Choroid plexus epithelial cell (primary cell): ENCODE results near the gene C9.
"Not testable (repeated sequence)": the region's sequence is repeated elsewhere in the genome, so short reads cannot be mapped to it uniquely, and the experiment has no call there.

Source experiments
- DNase-seq: peaks from one replicate; pipeline ENCODE4 v3.0.0-alpha.2; 2010; ENCODE audit warnings: low read depth
- H3K4me3 ChIP-seq: 2 replicates; pipeline ENCODE4 v1.5.1; 2011; ENCODE audit warnings: low read depth, mild to moderate bottlenecking, control low read depth, low read length, moderate library complexity
- CTCF ChIP-seq: conservative IDR thresholded peaks from 2 replicates; pipeline ENCODE4 v1.5.1; 2011; ENCODE audit warnings: low read depth, mild to moderate bottlenecking, control low read depth, inconsistent platforms, low read length, moderate library complexity

The C9 gene

DNA sequence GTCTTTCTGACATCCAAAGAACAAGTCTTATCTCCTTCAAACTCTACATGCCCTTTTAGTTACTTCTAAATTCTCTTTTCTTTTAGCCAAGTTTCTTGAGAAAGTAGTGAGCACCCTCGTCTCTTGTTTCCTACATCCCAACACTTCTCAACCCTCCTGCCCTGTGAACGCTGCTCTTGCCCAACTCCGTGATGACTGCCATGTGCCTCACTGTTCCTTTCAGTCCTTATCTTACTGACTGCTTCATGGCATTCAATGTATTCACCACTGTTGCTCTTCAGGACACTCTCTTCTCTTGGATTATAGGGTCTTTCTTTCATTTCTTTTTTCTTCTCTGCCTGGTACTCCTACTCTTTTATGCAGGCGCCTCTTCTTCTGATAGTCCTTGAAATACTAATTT lies 14.8 kb downstream of the C9 start:
- no peak for DNase-seq
- no peak for TF ChIP-seq CTCF
- no peak overlapping the region for H3K4me3 ChIP-seq

DNA sequence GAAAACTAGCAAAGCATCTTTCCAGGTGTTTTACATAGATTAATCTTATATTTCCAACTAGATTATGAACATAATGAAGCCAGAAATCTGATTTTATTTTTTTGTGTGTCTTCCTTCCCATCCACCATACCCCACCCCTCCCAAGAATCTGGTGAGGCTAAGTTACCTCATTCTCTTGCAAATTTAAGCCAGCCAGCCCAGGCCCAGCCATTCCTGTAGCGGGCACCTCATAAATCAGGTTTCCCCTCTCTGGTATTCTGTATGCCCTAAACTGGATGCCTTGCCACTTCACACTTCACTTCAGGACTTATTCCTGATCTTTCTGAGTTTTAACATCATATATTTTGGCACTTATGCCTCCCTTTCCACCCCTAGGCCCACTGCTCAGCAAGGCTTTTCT lies 21.8 kb downstream of the C9 start:
- no peak overlapping the region for H3K4me3 ChIP-seq
- no peak for TF ChIP-seq CTCF
- no peak for DNase-seq

DNA sequence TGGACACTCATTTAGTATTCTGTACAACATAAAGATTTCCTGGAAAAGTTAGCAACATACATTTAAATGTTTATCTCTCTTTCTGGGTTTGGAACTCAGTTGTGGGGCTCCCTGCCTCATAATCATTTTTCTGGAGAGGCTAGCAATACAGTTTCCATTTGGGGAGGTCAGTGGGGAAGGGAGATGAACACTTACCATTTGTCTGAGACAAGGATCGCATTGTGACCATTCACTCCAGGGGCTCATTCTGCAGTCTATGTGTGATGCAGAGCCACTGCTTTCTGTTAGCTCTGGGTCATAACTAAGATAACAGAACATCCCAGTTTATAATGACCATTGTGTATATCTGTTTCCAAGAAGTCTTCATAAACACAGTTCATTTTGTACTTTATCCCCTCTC lies 22.4 kb downstream of the C9 start:
- no peak for TF ChIP-seq CTCF
- no peak overlapping the region for H3K4me3 ChIP-seq
- DNase-seq, result no peak

DNA sequence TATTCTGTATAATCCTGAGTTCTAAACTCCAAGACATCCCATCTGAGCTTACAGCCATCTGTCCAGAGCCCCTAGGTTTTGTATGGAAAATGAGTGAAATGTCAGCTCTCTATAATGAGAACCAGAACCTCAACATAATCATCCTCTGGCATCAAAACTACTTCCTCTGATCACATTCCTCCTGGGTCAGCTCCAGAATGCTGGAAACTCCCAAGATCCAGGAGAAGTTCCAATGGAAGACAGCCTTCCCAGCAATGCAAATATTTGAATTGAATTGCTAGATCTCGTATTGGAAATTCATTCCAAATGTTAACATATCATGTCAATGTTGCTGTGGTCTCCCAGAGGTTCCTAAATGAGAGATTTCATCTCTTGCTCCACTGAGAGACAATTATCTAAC lies 23.8 kb downstream of the C9 start:
- H3K4me3 ChIP-seq, result no peak overlapping the region
- no peak for TF ChIP-seq CTCF
- no peak for DNase-seq

DNA sequence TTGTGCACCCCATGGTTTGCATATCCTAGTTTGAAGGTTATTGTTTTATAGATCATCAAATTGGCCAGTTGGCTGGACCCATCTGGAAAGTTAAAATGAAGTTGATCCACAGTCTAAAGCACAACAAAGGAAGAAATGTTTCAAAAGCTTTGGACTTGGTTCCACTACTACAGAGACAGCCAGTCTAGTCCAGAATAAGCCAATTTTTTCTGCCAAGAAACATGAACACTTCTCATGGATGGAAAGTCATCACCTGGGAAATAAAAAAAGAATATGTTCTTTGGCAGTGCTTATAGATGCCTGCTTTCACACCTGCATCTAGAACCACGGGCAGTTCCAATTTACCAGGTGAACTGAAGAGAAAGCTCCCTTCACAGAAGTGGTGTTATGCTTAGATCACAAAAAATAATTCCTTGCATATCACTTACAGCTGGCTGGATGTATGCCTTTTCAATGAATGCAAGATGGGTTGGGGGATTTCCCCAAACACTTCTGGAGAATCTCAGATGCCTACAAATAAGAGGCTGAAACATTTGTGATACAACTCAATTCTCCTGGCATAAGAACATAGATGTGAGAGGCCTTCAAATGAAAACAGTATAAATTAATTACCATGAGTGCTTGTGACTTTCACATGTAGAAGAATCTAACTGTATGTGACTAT lies 26.9 kb downstream of the C9 start:
- no peak for TF ChIP-seq CTCF
- H3K4me3 ChIP-seq, result no peak overlapping the region
- DNase-seq, result no peak

GRCh38 chr5:39334296-39334695 lies 30.0 kb downstream of the C9 start:
- not testable (repeated sequence) for DNase-seq, H3K4me3 ChIP-seq

GRCh38 chr5:39333104-39333503 lies 31.2 kb downstream of the C9 start:
- no peak overlapping the region for H3K4me3 ChIP-seq
- no peak for TF ChIP-seq CTCF
- DNase-seq, result no peak
